SK-N-SH (cell line): ENCODE data around the gene PPP4R2. TPM values are rescaled to one million over a fixed set of nuclear protein-coding genes. Genes with fewer than 3 reads are reported as not detected.

Experiments used
- CTCF ChIA-PET: fragments of 300-600, 350-600 bp; formaldehyde crosslinking; extraction: SDS; loops from one replicate; lab custom pipeline; 2021; lab: Yijun Ruan, JAX
- POLR2A ChIA-PET: fragments of 350-600 bp; sonication (Branson Sonifier 250); formaldehyde crosslinking; extraction: SDS; loops from one replicate; lab custom pipeline; 2020; ENCODE audit warnings: antibody characterized with exemption, inconsistent platforms; lab: Yijun Ruan, JAX
- DNase-seq: peaks from one replicate; pipeline ENCODE4 v3.0.0; 2012
- H2AFZ ChIP-seq: fragments of 200-600 bp; sonication (generic); 2 replicates; pipeline ENCODE4 v1.8.1; 2016; ENCODE audit warnings: antibody characterized with exemption, mild to moderate bottlenecking, low read depth
- H3F3A ChIP-seq: fragments of 200-600 bp; sonication (generic); replicated peaks from 2 replicates; pipeline ENCODE3; 2016; ENCODE audit warnings: antibody characterized with exemption, mild to moderate bottlenecking; ENCODE audit not compliant: insufficient read depth
- H3K27ac ChIP-seq, 2 experiments: fragments of 200-500 bp in 1 of 2; fragments of 200-600 bp in 1 of 2; sonication (Bioruptor generic) in 1 of 2; sonication (generic), shearing (Covaris generic) in 1 of 2; 2 replicates each; pipeline versions ENCODE4 v1.5.1 to v1.6.1; 2014 to 2016; ENCODE audit warnings: low read depth in 2 of 2, inconsistent platforms in 1 of 2, low read length in 1 of 2, mild to moderate bottlenecking in 1 of 2, mixed read lengths in 1 of 2
- H3K27me3 ChIP-seq: fragments of 200-600 bp; sonication (generic), shearing (Covaris generic); 2 replicates; pipeline ENCODE4 v1.6.1; 2016; ENCODE audit warnings: mixed run types; ENCODE audit not compliant: insufficient read depth
- H3K36me3 ChIP-seq, 2 experiments: fragments of 200-500 bp in 1 of 2; fragments of 200-600 bp in 1 of 2; sonication (Bioruptor generic) in 1 of 2; sonication (generic) in 1 of 2; replicated peaks in 1 of 2; 2 replicates each; pipeline versions ENCODE3 to v1.5.1; 2014 to 2016; ENCODE audit warnings: low read length in 1 of 2, mild to moderate bottlenecking in 1 of 2; ENCODE audit not compliant: insufficient read depth in 2 of 2, control insufficient read depth in 1 of 2
- H3K4me1 ChIP-seq, 2 experiments: fragments of 200-500 bp in 1 of 2; fragments of 200-600 bp in 1 of 2; sonication (Bioruptor generic) in 1 of 2; sonication (generic), shearing (Covaris generic) in 1 of 2; 2 replicates each; pipeline versions ENCODE4 v1.5.1 to v1.6.1; 2014 to 2016; ENCODE audit warnings: low read depth in 1 of 2, low read length in 1 of 2, mixed run types in 1 of 2; ENCODE audit not compliant: insufficient read depth in 2 of 2, control insufficient read depth in 1 of 2
- H3K4me2 ChIP-seq: fragments of 200-600 bp; sonication (generic), shearing (Covaris generic); 2 replicates; pipeline ENCODE4 v1.6.1; 2017; ENCODE audit warnings: mixed run types
- H3K4me3 ChIP-seq, 2 experiments: fragments of 200-500 bp in 1 of 2; fragments of 200-600 bp in 1 of 2; sonication (Bioruptor generic) in 1 of 2; sonication (generic), shearing (Covaris generic) in 1 of 2; 2 replicates each; pipeline versions ENCODE4 v1.5.1 to v1.8.1; 2014 to 2016; ENCODE audit warnings: low read depth in 2 of 2, inconsistent platforms in 1 of 2, low read length in 1 of 2, mild to moderate bottlenecking in 1 of 2, mixed read lengths in 1 of 2, moderate library complexity in 1 of 2
- H3K79me2 ChIP-seq: fragments of 200-600 bp; sonication (generic); 2 replicates; pipeline ENCODE4 v1.8.1; 2017; ENCODE audit warnings: mild to moderate bottlenecking; ENCODE audit not compliant: insufficient read depth
- H3K9ac ChIP-seq: fragments of 200-600 bp; sonication (generic); 2 replicates; pipeline ENCODE4 v1.6.1; 2017; ENCODE audit warnings: mixed run types
- H3K9me2 ChIP-seq: fragments of 200-600 bp; sonication (generic); 2 replicates; pipeline ENCODE4 v1.6.1; 2017; ENCODE audit warnings: mixed run types
- H3K9me3 ChIP-seq: fragments of 200-600 bp; sonication (generic); 2 replicates; pipeline ENCODE4 v1.6.1; 2017; ENCODE audit warnings: mixed run types, mild to moderate bottlenecking, moderate library complexity
- H4K20me1 ChIP-seq: fragments of 200-600 bp; sonication (generic); 2 replicates; pipeline ENCODE4 v1.6.1; 2017; ENCODE audit warnings: mild to moderate bottlenecking, mixed run types; ENCODE audit not compliant: insufficient read depth
- CHD2 ChIP-seq: fragments of 150-350 bp; IDR thresholded peaks from 2 replicates; pipeline ENCODE4 v1.6.1; 2018; ENCODE audit warnings: low read length; ENCODE audit not compliant: partially characterized antibody
- ELF1 ChIP-seq: IDR thresholded peaks from 2 replicates; pipeline ENCODE4 v1.4.0; 2012
- EZH2phosphoT487 ChIP-seq: fragments of 200-600 bp; sonication (generic); IDR thresholded peaks from 2 replicates; pipeline ENCODE4 v1.6.1; 2017; ENCODE audit warnings: low read depth, mixed run types, mild to moderate bottlenecking, antibody characterized with exemption, moderate library complexity, borderline replicate concordance
- GATA2 ChIP-seq: sonication (generic); formaldehyde crosslinking; IDR thresholded peaks from 2 replicates; pipeline ENCODE4 v1.5.0; 2020; ENCODE audit warnings: mild to moderate bottlenecking, missing genetic modification reagents
- JUND ChIP-seq: IDR thresholded peaks from 2 replicates; pipeline ENCODE4 v1.4.0; 2012
- MEF2A ChIP-seq: IDR thresholded peaks from 2 replicates; pipeline ENCODE4 v1.4.0; 2012; ENCODE audit warnings: low read depth, borderline replicate concordance
- MXI1 ChIP-seq: IDR thresholded peaks from 2 replicates; pipeline ENCODE4 v1.6.1; 2012; ENCODE audit warnings: mild to moderate bottlenecking, low read depth, low read length, improper control_type of control experiment
- NRF1 ChIP-seq: IDR thresholded peaks from 2 replicates; pipeline ENCODE4 v1.6.1; 2012; ENCODE audit warnings: low read depth, mild to moderate bottlenecking, low read length
- POLR2AphosphoS5 ChIP-seq: IDR thresholded peaks from 2 replicates; pipeline ENCODE4 v1.6.1; 2012; ENCODE audit warnings: low read depth, low read length
- WGBS: methylation state at CpG from one replicate; pipeline ENCODE4 v1.1.6; 2017; ENCODE audit warnings: low lambda C conversion rate; 5-methylcytosine and 5-hydroxymethylcytosine counted together
- polyA plus RNA-seq, 3 experiments: library from polyadenylated mRNA; depleted of rRNA; stranded (reverse); fragments of >200 nt; gene quantifications; 2 replicates each; pipeline ENCODE4 v1.2.3, GENCODE V29; 2012
- TF ChIP-seq, protein P1 (sequence below): fragments of 150-350 bp; IDR thresholded peaks from 2 replicates; pipeline ENCODE4 v1.6.1; 2017; ENCODE audit warnings: antibody characterized with exemption, low read length, low read depth, borderline replicate concordance
- TF ChIP-seq, protein P2 (sequence below): IDR thresholded peaks from 2 replicates; pipeline ENCODE4 v1.4.0; 2012; ENCODE audit warnings: low read depth, borderline replicate concordance
- TF ChIP-seq, protein P3 (sequence below): IDR thresholded peaks from 2 replicates; pipeline ENCODE4 v1.4.0; 2012; ENCODE audit warnings: low read depth, borderline replicate concordance
- TF ChIP-seq, protein P4 (sequence below): fragments of 200-600 bp; sonication (generic); IDR thresholded peaks from 2 replicates; pipeline ENCODE4 v1.6.1; 2017; ENCODE audit warnings: antibody characterized with exemption, mild to moderate bottlenecking, moderate library complexity
- TF ChIP-seq, protein P5 (sequence below): IDR thresholded peaks from 2 replicates; pipeline ENCODE4; 2012

The PPP4R2 gene
- polyA plus RNA-seq, 1 of the 3 experiments (the other 2 are of a cell fraction), result 8.9 TPM

DNA sequence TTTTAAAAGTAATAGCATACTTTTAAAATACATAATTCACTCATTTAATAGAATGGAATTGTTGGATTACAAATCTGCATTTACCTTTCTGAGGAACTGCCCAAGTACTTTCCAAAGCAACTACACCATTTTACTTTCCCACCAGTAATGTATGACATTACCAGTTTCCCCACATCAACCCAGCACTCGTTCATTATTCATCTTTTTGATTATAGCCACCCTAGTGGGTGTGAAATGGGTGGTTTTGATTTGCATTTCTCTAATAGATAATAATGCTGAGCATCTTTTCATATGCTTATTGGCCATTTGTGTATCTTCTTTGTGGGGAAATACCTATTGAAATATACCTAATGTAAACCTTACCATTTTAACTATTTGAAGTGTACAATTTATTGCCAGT is 46.8 kb downstream of the PPP4R2 start:
- Histone ChIP-seq H3K36me3 (peaks cover 0 to 12% of the 10 kb centered on the region in 2 experiments), H3F3A (peaks cover 7% of the 10 kb centered on the region), H3K9me3 (no peaks in the 10 kb centered on the region), H3K4me3 (no peak overlapping the region), H3K27me3 (no peaks in the 10 kb centered on the region), H2AFZ (no peak overlapping the region), H3K4me2 (no peak overlapping the region), H3K79me2 (peaks cover 100% of the 10 kb centered on the region), H3K9ac (no peak overlapping the region), H3K9me2 (no peaks in the 10 kb centered on the region), H3K4me1 (peaks cover 2 to 6% of the 10 kb centered on the region in 2 experiments; a peak in 3 of 4 replicates), H3K27ac (no peak overlapping the region), H4K20me1 (peaks cover 97% of the 10 kb centered on the region)
- CTCF ChIA-PET, result interaction anchor here (1.2 to 2.2 kb wide), 3 partner anchors 13 to 478 kb away, joined by 3 to 10 read pairs (median 4); partner anchors contain the start of gene PPP4R2
- WGBS, result 100% methylated on average over 1 of the region's 1 CpG
- no peak for DNase-seq
- TF ChIP-seq, protein P1, sequence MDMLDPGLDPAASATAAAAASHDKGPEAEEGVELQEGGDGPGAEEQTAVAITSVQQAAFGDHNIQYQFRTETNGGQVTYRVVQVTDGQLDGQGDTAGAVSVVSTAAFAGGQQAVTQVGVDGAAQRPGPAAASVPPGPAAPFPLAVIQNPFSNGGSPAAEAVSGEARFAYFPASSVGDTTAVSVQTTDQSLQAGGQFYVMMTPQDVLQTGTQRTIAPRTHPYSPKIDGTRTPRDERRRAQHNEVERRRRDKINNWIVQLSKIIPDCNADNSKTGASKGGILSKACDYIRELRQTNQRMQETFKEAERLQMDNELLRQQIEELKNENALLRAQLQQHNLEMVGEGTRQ, result no peak
- TF ChIP-seq CHD2 (no peak), POLR2AphosphoS5 (no peak), EZH2phosphoT487 (no peak), ELF1 (no peak), GATA2 (CRISPR knock-in tag) (no peak), JUND (no peak), MXI1 (no peak), NRF1 (no peak), MEF2A (no peak)
- TF ChIP-seq, protein P2, sequence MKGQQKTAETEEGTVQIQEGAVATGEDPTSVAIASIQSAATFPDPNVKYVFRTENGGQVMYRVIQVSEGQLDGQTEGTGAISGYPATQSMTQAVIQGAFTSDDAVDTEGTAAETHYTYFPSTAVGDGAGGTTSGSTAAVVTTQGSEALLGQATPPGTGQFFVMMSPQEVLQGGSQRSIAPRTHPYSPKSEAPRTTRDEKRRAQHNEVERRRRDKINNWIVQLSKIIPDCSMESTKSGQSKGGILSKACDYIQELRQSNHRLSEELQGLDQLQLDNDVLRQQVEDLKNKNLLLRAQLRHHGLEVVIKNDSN, result no peak
- TF ChIP-seq, protein P3, sequence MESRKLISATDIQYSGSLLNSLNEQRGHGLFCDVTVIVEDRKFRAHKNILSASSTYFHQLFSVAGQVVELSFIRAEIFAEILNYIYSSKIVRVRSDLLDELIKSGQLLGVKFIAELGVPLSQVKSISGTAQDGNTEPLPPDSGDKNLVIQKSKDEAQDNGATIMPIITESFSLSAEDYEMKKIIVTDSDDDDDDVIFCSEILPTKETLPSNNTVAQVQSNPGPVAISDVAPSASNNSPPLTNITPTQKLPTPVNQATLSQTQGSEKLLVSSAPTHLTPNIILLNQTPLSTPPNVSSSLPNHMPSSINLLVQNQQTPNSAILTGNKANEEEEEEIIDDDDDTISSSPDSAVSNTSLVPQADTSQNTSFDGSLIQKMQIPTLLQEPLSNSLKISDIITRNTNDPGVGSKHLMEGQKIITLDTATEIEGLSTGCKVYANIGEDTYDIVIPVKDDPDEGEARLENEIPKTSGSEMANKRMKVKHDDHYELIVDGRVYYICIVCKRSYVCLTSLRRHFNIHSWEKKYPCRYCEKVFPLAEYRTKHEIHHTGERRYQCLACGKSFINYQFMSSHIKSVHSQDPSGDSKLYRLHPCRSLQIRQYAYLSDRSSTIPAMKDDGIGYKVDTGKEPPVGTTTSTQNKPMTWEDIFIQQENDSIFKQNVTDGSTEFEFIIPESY, result no peak
- TF ChIP-seq, protein P4, sequence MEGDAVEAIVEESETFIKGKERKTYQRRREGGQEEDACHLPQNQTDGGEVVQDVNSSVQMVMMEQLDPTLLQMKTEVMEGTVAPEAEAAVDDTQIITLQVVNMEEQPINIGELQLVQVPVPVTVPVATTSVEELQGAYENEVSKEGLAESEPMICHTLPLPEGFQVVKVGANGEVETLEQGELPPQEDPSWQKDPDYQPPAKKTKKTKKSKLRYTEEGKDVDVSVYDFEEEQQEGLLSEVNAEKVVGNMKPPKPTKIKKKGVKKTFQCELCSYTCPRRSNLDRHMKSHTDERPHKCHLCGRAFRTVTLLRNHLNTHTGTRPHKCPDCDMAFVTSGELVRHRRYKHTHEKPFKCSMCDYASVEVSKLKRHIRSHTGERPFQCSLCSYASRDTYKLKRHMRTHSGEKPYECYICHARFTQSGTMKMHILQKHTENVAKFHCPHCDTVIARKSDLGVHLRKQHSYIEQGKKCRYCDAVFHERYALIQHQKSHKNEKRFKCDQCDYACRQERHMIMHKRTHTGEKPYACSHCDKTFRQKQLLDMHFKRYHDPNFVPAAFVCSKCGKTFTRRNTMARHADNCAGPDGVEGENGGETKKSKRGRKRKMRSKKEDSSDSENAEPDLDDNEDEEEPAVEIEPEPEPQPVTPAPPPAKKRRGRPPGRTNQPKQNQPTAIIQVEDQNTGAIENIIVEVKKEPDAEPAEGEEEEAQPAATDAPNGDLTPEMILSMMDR, result no peak
- TF ChIP-seq, protein P5, sequence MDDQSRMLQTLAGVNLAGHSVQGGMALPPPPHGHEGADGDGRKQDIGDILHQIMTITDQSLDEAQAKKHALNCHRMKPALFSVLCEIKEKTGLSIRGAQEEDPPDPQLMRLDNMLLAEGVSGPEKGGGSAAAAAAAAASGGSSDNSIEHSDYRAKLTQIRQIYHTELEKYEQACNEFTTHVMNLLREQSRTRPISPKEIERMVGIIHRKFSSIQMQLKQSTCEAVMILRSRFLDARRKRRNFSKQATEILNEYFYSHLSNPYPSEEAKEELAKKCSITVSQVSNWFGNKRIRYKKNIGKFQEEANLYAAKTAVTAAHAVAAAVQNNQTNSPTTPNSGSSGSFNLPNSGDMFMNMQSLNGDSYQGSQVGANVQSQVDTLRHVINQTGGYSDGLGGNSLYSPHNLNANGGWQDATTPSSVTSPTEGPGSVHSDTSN, result no peak
- POLR2A ChIA-PET, result no interaction called here
